ENCODE measurements around the gene DCAF8. TPM values are rescaled to one million over a fixed set of nuclear protein-coding genes. Genes with fewer than 3 reads are reported as not detected.

The DCAF8 gene
- total RNA-seq, 1 experiment from 2014 or later, result 152 TPM

GRCh38 chr1:160282807-160283206, 20.5 kb upstream of the DCAF8 start:
- no peaks in the 10 kb centered on the region for H3K27me3 ChIP-seq (ENCODE audit: insufficient read depth, low read depth)
- H3K4me3 ChIP-seq, result no peak overlapping the region
- intact Hi-C loops (cut with micrococcal nuclease; ENCODE audit: unreplicated experiment), result no loop called here
- H3K4me1 ChIP-seq (replicated peaks; ENCODE audit: insufficient read depth), result peaks cover 32% of the 10 kb centered on the region
- no peak for TF ChIP-seq CTCF (conservative IDR thresholded peaks at IDR 0.05)
- TF ChIP-seq EZH2 (IDR thresholded peaks at IDR 0.05; ENCODE audit: low read depth), result no peak
- H3K79me2 ChIP-seq (ENCODE audit: low read depth), result peaks cover 26% of the 10 kb centered on the region
- no peaks in the 10 kb centered on the region for H3K9me3 ChIP-seq (ENCODE audit: insufficient read depth, low read depth)
- POLR2A ChIA-PET (ENCODE audit: unreplicated experiment), result no interaction called here
- H2AFZ ChIP-seq, result no peak overlapping the region
- no peak overlapping the region for H3K27ac ChIP-seq
- no peak for DNase-seq
- peaks cover 39% of the 10 kb centered on the region for H3K36me3 ChIP-seq (ENCODE audit: low read depth)
- CTCF ChIA-PET, result no interaction called here
- peaks cover 8% of the 10 kb centered on the region; the same call in 1 of the 2 replicates for H4K20me1 ChIP-seq (ENCODE audit: insufficient read depth)
- H3K4me2 ChIP-seq, result peak overlapping the region; percentile 85; the same call in 1 of the 2 replicates
- BruUV-seq (replicated peaks), result no TSS peak
- peaks cover 23% of the 10 kb centered on the region; the same call in 1 of the 2 replicates for H3F3A ChIP-seq (ENCODE audit: insufficient read depth, low read depth)
- no peaks in the 10 kb centered on the region for H3K9me2 ChIP-seq (ENCODE audit: insufficient read depth)

DNA sequence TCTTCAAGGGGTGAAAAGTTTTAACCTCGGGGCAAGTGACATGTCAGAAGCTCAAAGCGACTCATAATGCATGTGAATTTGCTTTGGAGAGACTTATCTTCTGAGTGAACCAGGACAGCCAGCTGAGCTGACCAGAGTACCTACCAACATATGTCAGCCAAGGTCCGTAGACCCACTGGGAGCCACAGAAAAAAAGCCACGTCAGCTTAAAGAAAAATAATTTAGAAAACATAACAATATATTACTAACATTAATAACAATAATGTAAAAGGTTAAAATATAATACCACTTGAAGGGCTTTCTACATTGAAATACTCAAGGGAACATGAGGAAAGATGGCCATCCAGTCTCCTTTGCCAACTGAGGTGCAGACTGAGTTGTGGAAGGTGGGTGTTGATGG, 15.6 kb upstream of the DCAF8 start:
- Histone ChIP-seq H2AFZ (no peak overlapping the region), H4K20me1 (ENCODE audit: insufficient read depth) (no peaks in the 10 kb centered on the region; the same call in 1 of the 2 replicates), H3K4me3 (no peak overlapping the region), H3K4me1 (replicated peaks; ENCODE audit: insufficient read depth) (peaks cover 3% of the 10 kb centered on the region; the same call in 1 of the 2 replicates), H3K9me3 (ENCODE audit: insufficient read depth, low read depth) (no peaks in the 10 kb centered on the region), H3K27ac (no peak overlapping the region), H3K9me2 (ENCODE audit: insufficient read depth) (no peaks in the 10 kb centered on the region), H3F3A (ENCODE audit: insufficient read depth, low read depth) (peaks cover 8% of the 10 kb centered on the region; the same call in 1 of the 2 replicates), H3K36me3 (ENCODE audit: low read depth) (peaks cover 41% of the 10 kb centered on the region), H3K79me2 (ENCODE audit: low read depth) (peaks cover 7% of the 10 kb centered on the region), H3K27me3 (ENCODE audit: insufficient read depth, low read depth) (no peaks in the 10 kb centered on the region), H3K4me2 (no peak overlapping the region)
- intact Hi-C loops (cut with micrococcal nuclease; ENCODE audit: unreplicated experiment), result no loop called here
- no TSS peak for BruUV-seq (replicated peaks)
- ChIA-PET POLR2A (ENCODE audit: unreplicated experiment) (no interaction called here), CTCF (no interaction called here)
- no peak for DNase-seq
- TF ChIP-seq EZH2 (IDR thresholded peaks at IDR 0.05; ENCODE audit: low read depth) (no peak), CTCF (conservative IDR thresholded peaks at IDR 0.05) (no peak)

DNA sequence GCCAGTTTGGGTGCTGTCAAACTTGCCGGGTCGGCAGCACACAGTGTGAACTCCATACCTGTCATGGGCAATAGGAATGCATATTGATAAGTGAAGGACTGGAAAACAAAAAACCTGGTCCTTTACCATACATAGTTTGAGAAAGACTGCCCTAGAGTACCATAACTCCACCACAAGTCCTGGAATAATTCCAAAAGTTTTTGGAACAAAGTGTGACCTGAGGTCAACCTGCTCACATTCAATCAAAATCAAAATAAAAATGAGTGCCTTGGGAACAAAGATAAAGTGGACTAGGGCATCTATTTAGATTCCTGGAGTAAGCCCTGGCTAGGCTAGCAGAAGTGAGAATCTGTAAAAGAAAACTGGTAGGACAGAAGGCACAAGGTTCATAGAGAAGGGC, 15.0 kb upstream of the DCAF8 start:
- Histone ChIP-seq H3K27me3 (ENCODE audit: insufficient read depth, low read depth) (no peaks in the 10 kb centered on the region), H3F3A (ENCODE audit: insufficient read depth, low read depth) (peaks cover 8% of the 10 kb centered on the region; the same call in 1 of the 2 replicates), H3K4me2 (no peak overlapping the region), H3K79me2 (ENCODE audit: low read depth) (peaks cover under 1% of the 10 kb centered on the region; the same call in 1 of the 2 replicates), H3K36me3 (ENCODE audit: low read depth) (peaks cover 34% of the 10 kb centered on the region), H3K4me3 (no peak overlapping the region), H3K27ac (no peak overlapping the region), H4K20me1 (ENCODE audit: insufficient read depth) (no peaks in the 10 kb centered on the region; the same call in 1 of the 2 replicates), H2AFZ (no peak overlapping the region), H3K4me1 (replicated peaks; ENCODE audit: insufficient read depth) (no peaks in the 10 kb centered on the region), H3K9me3 (ENCODE audit: insufficient read depth, low read depth) (no peaks in the 10 kb centered on the region), H3K9me2 (ENCODE audit: insufficient read depth) (no peaks in the 10 kb centered on the region)
- no peak for TF ChIP-seq CTCF (conservative IDR thresholded peaks at IDR 0.05)
- TF ChIP-seq EZH2 (IDR thresholded peaks at IDR 0.05; ENCODE audit: low read depth), result no peak
- intact Hi-C loops (cut with micrococcal nuclease; ENCODE audit: unreplicated experiment), result no loop called here
- CTCF ChIA-PET, result no interaction called here
- no TSS peak for BruUV-seq (replicated peaks)
- DNase-seq, result no peak
- POLR2A ChIA-PET (ENCODE audit: unreplicated experiment), result no interaction called here

Measured in PC-9 (cell line).